Measurements from ENCODE around the gene NOTCH3.

NOTCH3 gene

GRCh38 chr19:15200553-15201364 is at the start of gene NOTCH3:
Gene NOTCH3, minus strand, starts transcription at chr19:15200995. Its CDS starts 90 bp downstream, at chr19:15200905.
- DNase-seq, result no peak

GRCh38 chr19:15250640-15250993 is 49.8 kb upstream of the NOTCH3 start:
- DNase-seq, result no peak

GRCh38 chr19:15249972-15250639 is 49.3 kb upstream of the NOTCH3 start:
- DNase-seq, result no peak

GRCh38 chr19:15249528-15249874 is 48.7 kb upstream of the NOTCH3 start:
- DNase-seq, result no peak

- no peak for DNase-seq
Observed at GRCh38 chr19:15248648-15249527, 48.1 kb upstream of the NOTCH3 start.

GRCh38 chr19:15248106-15248505 is 47.3 kb upstream of the NOTCH3 start:
- DNase-seq, result no peak

GRCh38 chr19:15247107-15248014 is 46.6 kb upstream of the NOTCH3 start:
- DNase-seq, result no peak

- DNase-seq, result no peak
Observed at GRCh38 chr19:15246198-15246481, 45.3 kb upstream of the NOTCH3 start.

GRCh38 chr19:15245370-15246197 is 44.8 kb upstream of the NOTCH3 start:
- DNase-seq, result no peak

GRCh38 chr19:15244808-15245207 is 44.0 kb upstream of the NOTCH3 start:
- DNase-seq, result no peak

GRCh38 chr19:15244106-15244803 is 43.5 kb upstream of the NOTCH3 start:
- DNase-seq, result no peak

GRCh38 chr19:15243236-15243957 is 42.6 kb upstream of the NOTCH3 start:
- no peak for DNase-seq

- DNase-seq, result no peak
Observed at GRCh38 chr19:15241259-15241910, 40.6 kb upstream of the NOTCH3 start.

GRCh38 chr19:15240515-15240914 is 39.7 kb upstream of the NOTCH3 start:
- DNase-seq, result no peak

- DNase-seq, result no peak
Observed at GRCh38 chr19:15239337-15239949, 38.6 kb upstream of the NOTCH3 start.

GRCh38 chr19:15238639-15239155 is 37.9 kb upstream of the NOTCH3 start:
- DNase-seq, result no peak

GRCh38 chr19:15237759-15238638 is 37.2 kb upstream of the NOTCH3 start:
- no peak for DNase-seq

- no peak for DNase-seq
Observed at GRCh38 chr19:15236886-15237285, 36.1 kb upstream of the NOTCH3 start.
